Liver (tissue), 9 donors: ENCODE data around the gene ZNF652. TPM values are rescaled to one million over a fixed set of nuclear protein-coding genes. Genes with fewer than 3 reads are reported as not detected.

Experiments used
- DNase-seq: peaks from one replicate; pipeline ENCODE4 v3.0.0-alpha.2; 2017; ENCODE audit warnings: low spot score
- H3K27ac ChIP-seq, 2 donors: one replicate each; pipeline ENCODE4 v1.7.0; 2013; ENCODE audit warnings: inconsistent platforms in 2 of 2, low read length in 2 of 2, control low read depth in 1 of 2, low read depth in 1 of 2, mild to moderate bottlenecking in 1 of 2
- H3K27me3 ChIP-seq, 4 donors: one replicate each; pipeline versions ENCODE4 v1.6.1 to v1.7.0; 2013; ENCODE audit warnings: low read length in 3 of 4, inconsistent platforms in 1 of 4, mild to moderate bottlenecking in 1 of 4, moderate library complexity in 1 of 4; ENCODE audit not compliant: control insufficient read depth in 4 of 4, insufficient read depth in 4 of 4
- H3K36me3 ChIP-seq, 4 donors: one replicate each; pipeline versions ENCODE4 v1.6.1 to v1.7.0; 2013; ENCODE audit warnings: low read length in 3 of 4, mild to moderate bottlenecking in 3 of 4, low read depth in 1 of 4, moderate library complexity in 1 of 4; ENCODE audit not compliant: control insufficient read depth in 4 of 4, insufficient read depth in 3 of 4
- H3K4me1 ChIP-seq, 4 donors: one replicate each; pipeline versions ENCODE4 v1.6.1 to v1.7.0; 2013; ENCODE audit warnings: low read length in 3 of 4, mild to moderate bottlenecking in 3 of 4, moderate library complexity in 1 of 4; ENCODE audit not compliant: control insufficient read depth in 4 of 4, insufficient read depth in 4 of 4
- H3K4me3 ChIP-seq, 3 donors: one replicate each; pipeline versions ENCODE4 v1.6.1 to v1.7.0; 2013; ENCODE audit warnings: low read length in 3 of 3, control low read depth in 1 of 3, low read depth in 1 of 3, mild to moderate bottlenecking in 1 of 3
- H3K9ac ChIP-seq, 2 donors: one replicate each; pipeline ENCODE4 v1.7.0; 2013; ENCODE audit warnings: low read length in 2 of 2, mild to moderate bottlenecking in 2 of 2, moderate library complexity in 2 of 2, control low read depth in 1 of 2, low read depth in 1 of 2
- H3K9me3 ChIP-seq, 4 donors: one replicate each; pipeline versions ENCODE4 v1.6.1 to v1.7.0; 2013; ENCODE audit warnings: low read length in 3 of 4; ENCODE audit not compliant: control insufficient read depth in 4 of 4
- EGR1 ChIP-seq, 2 donors: IDR thresholded peaks; 2 replicates each; pipeline ENCODE4 v1.6.1; 2016 to 2018; ENCODE audit warnings: antibody characterized with exemption in 2 of 2, low read depth in 2 of 2
- FOXA1 ChIP-seq: IDR thresholded peaks from 2 replicates; pipeline ENCODE4 v1.6.1; 2016; ENCODE audit warnings: antibody characterized with exemption
- FOXA2 ChIP-seq: IDR thresholded peaks from 2 replicates; pipeline ENCODE4 v1.6.1; 2016; ENCODE audit warnings: antibody characterized with exemption
- GABPA ChIP-seq, 2 donors: IDR thresholded peaks in 1 of 2; conservative IDR thresholded peaks in 1 of 2; 2 replicates each; pipeline ENCODE4 v1.6.1; 2016; ENCODE audit warnings: antibody characterized with exemption in 2 of 2, mild to moderate bottlenecking in 1 of 2, moderate library complexity in 1 of 2
- HNF4A ChIP-seq, 2 donors: conservative IDR thresholded peaks; 2 replicates each; pipeline ENCODE4 v1.6.1; 2016; ENCODE audit warnings: antibody characterized with exemption in 2 of 2, mild to moderate bottlenecking in 2 of 2
- HNF4G ChIP-seq: IDR thresholded peaks from 2 replicates; pipeline ENCODE4 v1.6.1; 2016; ENCODE audit warnings: antibody characterized with exemption
- JUND ChIP-seq, 2 donors: IDR thresholded peaks; 2 replicates each; pipeline ENCODE4 v1.6.1; 2016; ENCODE audit warnings: antibody characterized with exemption in 2 of 2
- NR2F2 ChIP-seq: IDR thresholded peaks from 2 replicates; pipeline ENCODE4 v1.6.1; 2016; ENCODE audit warnings: antibody characterized with exemption
- RAD21 ChIP-seq, 2 donors: IDR thresholded peaks; 2 replicates each; pipeline ENCODE4 v1.6.1; 2016; ENCODE audit warnings: antibody characterized with exemption in 2 of 2, mild to moderate bottlenecking in 2 of 2
- RXRA ChIP-seq, 2 donors: IDR thresholded peaks; 2 replicates each; pipeline ENCODE4 v1.6.1; 2017 to 2018; ENCODE audit warnings: antibody characterized with exemption in 2 of 2, mild to moderate bottlenecking in 1 of 2
- SP1 ChIP-seq: IDR thresholded peaks from 2 replicates; pipeline ENCODE4 v1.6.1; 2018; ENCODE audit warnings: antibody characterized with exemption, mild to moderate bottlenecking
- TAF1 ChIP-seq: conservative IDR thresholded peaks from 2 replicates; pipeline ENCODE4 v1.6.1; 2016; ENCODE audit warnings: antibody characterized with exemption, mild to moderate bottlenecking
- YY1 ChIP-seq: IDR thresholded peaks from 2 replicates; pipeline ENCODE4 v1.6.1; 2016; ENCODE audit warnings: antibody characterized with exemption, mild to moderate bottlenecking
- ZBTB33 ChIP-seq: IDR thresholded peaks from 2 replicates; pipeline ENCODE4 v1.6.1; 2016; ENCODE audit warnings: antibody characterized with exemption
- WGBS: extraction: QIAGEN DNeasy Blood & Tissue Kit; methylation state at CpG from one replicate; pipeline ENCODE4 v1.1.7; 2013; 5-methylcytosine and 5-hydroxymethylcytosine counted together
- polyA plus RNA-seq, 2 donors: library from polyadenylated mRNA; stranded (reverse) in 1 of 2; unstranded in 1 of 2; fragments of 200-250 nt in 1 of 2; fragments of >200 nt in 1 of 2; fragmentation: Nextera tagmentation in 1 of 2; extraction: Ambion mirVana in 1 of 2; gene quantifications; one replicate each; pipeline versions ENCODE4 v1.2.1 to v1.2.3, GENCODE V29; 2013 to 2015
- total RNA-seq, 2 donors: library from RNA; depleted of rRNA; stranded (reverse); fragments of >200 nt; gene quantifications; one replicate each; pipeline ENCODE4 v1.2.3, GENCODE V29; 2014
- TF ChIP-seq, protein P1 (sequence below): IDR thresholded peaks from 2 replicates; pipeline ENCODE4 v1.6.1; 2016; ENCODE audit warnings: antibody characterized with exemption, mild to moderate bottlenecking
- TF ChIP-seq, protein P2 (sequence below): IDR thresholded peaks from 2 replicates; pipeline ENCODE4 v1.6.1; 2016; ENCODE audit warnings: antibody characterized with exemption
- TF ChIP-seq, protein P3 (sequence below): fragments of 150-350 bp; IDR thresholded peaks from 2 replicates; pipeline ENCODE4 v1.5.1; 2017; ENCODE audit warnings: improper control_type of control experiment, low read depth, low read length; ENCODE audit not compliant: missing input control
- TF ChIP-seq, protein P4 (sequence below): IDR thresholded peaks from 2 replicates; pipeline ENCODE4 v1.6.1; 2016; ENCODE audit warnings: antibody characterized with exemption
- donor health status: healthy.
- donor health status: healthy.
- donor health status: healthy.
- donor health status: healthy.
- donor health status: healthy.

Gene ZNF652
- total and polyA plus RNA-seq, 4 donors: 5.3 to 23.1 (median 17.5) TPM

DNA sequence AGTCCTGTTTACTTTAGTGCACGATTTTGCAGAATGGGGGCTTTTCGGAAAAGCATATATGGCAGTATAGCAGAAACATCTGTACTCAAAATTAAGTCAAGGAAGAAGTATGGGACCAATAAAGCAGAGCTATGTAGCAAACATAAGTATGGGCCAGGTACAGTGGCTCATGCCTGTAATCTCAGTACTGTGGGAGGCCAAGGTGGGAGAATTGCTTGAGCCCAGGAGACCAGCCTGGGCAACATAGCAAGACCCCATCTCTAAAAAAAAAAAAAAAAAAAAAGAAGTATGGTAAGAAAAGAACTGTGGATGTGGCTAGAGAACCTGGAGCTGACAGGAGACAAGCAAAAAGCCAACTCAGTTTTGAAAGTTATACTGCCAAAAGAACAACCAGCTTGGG lies 36.1 kb downstream of the ZNF652 start:
- H3K4me3 ChIP-seq: no peak overlapping the region
- H3K27ac ChIP-seq: no peak overlapping the region
- TF ChIP-seq HNF4G: no peak
- TF ChIP-seq JUND (IDR thresholded peaks at IDR 0.05): no peak
- TF ChIP-seq RAD21 (IDR thresholded peaks at IDR 0.05): no peak
- TF ChIP-seq, protein P1, sequence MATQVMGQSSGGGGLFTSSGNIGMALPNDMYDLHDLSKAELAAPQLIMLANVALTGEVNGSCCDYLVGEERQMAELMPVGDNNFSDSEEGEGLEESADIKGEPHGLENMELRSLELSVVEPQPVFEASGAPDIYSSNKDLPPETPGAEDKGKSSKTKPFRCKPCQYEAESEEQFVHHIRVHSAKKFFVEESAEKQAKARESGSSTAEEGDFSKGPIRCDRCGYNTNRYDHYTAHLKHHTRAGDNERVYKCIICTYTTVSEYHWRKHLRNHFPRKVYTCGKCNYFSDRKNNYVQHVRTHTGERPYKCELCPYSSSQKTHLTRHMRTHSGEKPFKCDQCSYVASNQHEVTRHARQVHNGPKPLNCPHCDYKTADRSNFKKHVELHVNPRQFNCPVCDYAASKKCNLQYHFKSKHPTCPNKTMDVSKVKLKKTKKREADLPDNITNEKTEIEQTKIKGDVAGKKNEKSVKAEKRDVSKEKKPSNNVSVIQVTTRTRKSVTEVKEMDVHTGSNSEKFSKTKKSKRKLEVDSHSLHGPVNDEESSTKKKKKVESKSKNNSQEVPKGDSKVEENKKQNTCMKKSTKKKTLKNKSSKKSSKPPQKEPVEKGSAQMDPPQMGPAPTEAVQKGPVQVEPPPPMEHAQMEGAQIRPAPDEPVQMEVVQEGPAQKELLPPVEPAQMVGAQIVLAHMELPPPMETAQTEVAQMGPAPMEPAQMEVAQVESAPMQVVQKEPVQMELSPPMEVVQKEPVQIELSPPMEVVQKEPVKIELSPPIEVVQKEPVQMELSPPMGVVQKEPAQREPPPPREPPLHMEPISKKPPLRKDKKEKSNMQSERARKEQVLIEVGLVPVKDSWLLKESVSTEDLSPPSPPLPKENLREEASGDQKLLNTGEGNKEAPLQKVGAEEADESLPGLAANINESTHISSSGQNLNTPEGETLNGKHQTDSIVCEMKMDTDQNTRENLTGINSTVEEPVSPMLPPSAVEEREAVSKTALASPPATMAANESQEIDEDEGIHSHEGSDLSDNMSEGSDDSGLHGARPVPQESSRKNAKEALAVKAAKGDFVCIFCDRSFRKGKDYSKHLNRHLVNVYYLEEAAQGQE: no peak
- no peak for TF ChIP-seq FOXA1
- 97% methylated on average over 2 of the region's 2 CpGs for WGBS
- H3K27me3 ChIP-seq: no peaks in the 10 kb centered on the region
- H3K36me3 ChIP-seq: no peaks in the 10 kb centered on the region
- no peaks in the 10 kb centered on the region for H3K9me3 ChIP-seq
- no peak overlapping the region for H3K9ac ChIP-seq
- no peak for DNase-seq
- no peaks in the 10 kb centered on the region for H3K4me1 ChIP-seq

GRCh38 chr17:49318435-49318965 lies 43.5 kb downstream of the ZNF652 start:
- H3K9ac ChIP-seq: no peak overlapping the region
- no peaks in the 10 kb centered on the region for H3K36me3 ChIP-seq
- TF ChIP-seq TAF1 (no peak), HNF4G (no peak), RAD21 (IDR thresholded peaks at IDR 0.05) (no peak), FOXA1 (no peak), EGR1 (IDR thresholded peaks at IDR 0.05; ENCODE audit: low read depth in 2 of 2) (no peak), ZBTB33 (no peak), NR2F2 (no peak), FOXA2 (no peak), YY1 (no peak), JUND (IDR thresholded peaks at IDR 0.05) (no peak), HNF4A (conservative IDR thresholded peaks at IDR 0.05) (no peak), SP1 (no peak), RXRA (IDR thresholded peaks at IDR 0.05) (no peak), GABPA (IDR thresholded peaks at IDR 0.05 in 1 of 2, conservative IDR thresholded peaks at IDR 0.05 in 1 of 2) (no peak)
- TF ChIP-seq, protein P2, sequence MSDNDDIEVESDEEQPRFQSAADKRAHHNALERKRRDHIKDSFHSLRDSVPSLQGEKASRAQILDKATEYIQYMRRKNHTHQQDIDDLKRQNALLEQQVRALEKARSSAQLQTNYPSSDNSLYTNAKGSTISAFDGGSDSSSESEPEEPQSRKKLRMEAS: no peak
- TF ChIP-seq, protein P3, sequence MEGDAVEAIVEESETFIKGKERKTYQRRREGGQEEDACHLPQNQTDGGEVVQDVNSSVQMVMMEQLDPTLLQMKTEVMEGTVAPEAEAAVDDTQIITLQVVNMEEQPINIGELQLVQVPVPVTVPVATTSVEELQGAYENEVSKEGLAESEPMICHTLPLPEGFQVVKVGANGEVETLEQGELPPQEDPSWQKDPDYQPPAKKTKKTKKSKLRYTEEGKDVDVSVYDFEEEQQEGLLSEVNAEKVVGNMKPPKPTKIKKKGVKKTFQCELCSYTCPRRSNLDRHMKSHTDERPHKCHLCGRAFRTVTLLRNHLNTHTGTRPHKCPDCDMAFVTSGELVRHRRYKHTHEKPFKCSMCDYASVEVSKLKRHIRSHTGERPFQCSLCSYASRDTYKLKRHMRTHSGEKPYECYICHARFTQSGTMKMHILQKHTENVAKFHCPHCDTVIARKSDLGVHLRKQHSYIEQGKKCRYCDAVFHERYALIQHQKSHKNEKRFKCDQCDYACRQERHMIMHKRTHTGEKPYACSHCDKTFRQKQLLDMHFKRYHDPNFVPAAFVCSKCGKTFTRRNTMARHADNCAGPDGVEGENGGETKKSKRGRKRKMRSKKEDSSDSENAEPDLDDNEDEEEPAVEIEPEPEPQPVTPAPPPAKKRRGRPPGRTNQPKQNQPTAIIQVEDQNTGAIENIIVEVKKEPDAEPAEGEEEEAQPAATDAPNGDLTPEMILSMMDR: no peak
- TF ChIP-seq, protein P1: no peak
- TF ChIP-seq, protein P4, sequence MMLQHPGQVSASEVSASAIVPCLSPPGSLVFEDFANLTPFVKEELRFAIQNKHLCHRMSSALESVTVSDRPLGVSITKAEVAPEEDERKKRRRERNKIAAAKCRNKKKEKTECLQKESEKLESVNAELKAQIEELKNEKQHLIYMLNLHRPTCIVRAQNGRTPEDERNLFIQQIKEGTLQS: no peak
- WGBS: 89% methylated on average over 6 of the region's 6 CpGs
- H3K4me1 ChIP-seq: peaks cover 0 to 9% (median 3%) of the 10 kb centered on the region in 4 donors
- no peak overlapping the region for H3K4me3 ChIP-seq
- no peaks in the 10 kb centered on the region for H3K9me3 ChIP-seq
- DNase-seq: no peak
- H3K27me3 ChIP-seq: no peaks in the 10 kb centered on the region
- H3K27ac ChIP-seq: no peak overlapping the region
